HCT116 (cell line): ENCODE results near the gene KAZN. TPM values are rescaled to one million over a fixed set of nuclear protein-coding genes. Genes with fewer than 3 reads are reported as not detected.

Experiments used
- ATAC-seq: fragments of 200-7000 bp; cut with Tn5 transposase; 2 replicates; pipeline ENCODE4 v1.9.1; 2020; ENCODE audit warnings: mild to moderate bottlenecking, moderate library complexity
- BruUV-seq: library from RNA; stranded (reverse); fragments of 400-500 nt; replicated peaks from 2 replicates; lab custom pipeline; 2021; lab: Mats Ljungman, UMichigan
- CTCF ChIA-PET: fragments of 300-600 bp; sonication (Branson Sonifier 250); formaldehyde crosslinking; loops from one replicate; lab custom pipeline; 2021; ENCODE audit warnings: antibody characterized with exemption; lab: Charles Lee
- POLR2A ChIA-PET: fragments of 300-600, 350-600 bp; sonication (Branson Sonifier 250); formaldehyde crosslinking; loops from one replicate; lab custom pipeline; 2021; ENCODE audit warnings: antibody characterized with exemption; lab: Charles Lee
- RAD21 ChIA-PET, 2 experiments: fragments of 300-600 bp; sonication (Branson Sonifier 250); formaldehyde crosslinking; loops; one replicate each; lab custom pipeline; 2023; ENCODE audit warnings: low total read pairs in 2 of 2; ENCODE audit not compliant: uncharacterized antibody in 2 of 2, unreplicated experiment in 2 of 2, low non-redundant PET in 1 of 2; lab: Charles Lee
- DNase-seq: peaks from one replicate; pipeline ENCODE4 v3.0.0-alpha.2; 2010; ENCODE audit warnings: low read depth, low spot score
- H2AFZ ChIP-seq: fragments of 200-600 bp; shearing (Covaris generic), sonication (generic); 2 replicates; pipeline ENCODE4 v1.6.1; 2017; ENCODE audit warnings: low read depth, mixed run types, mixed read lengths, antibody characterized with exemption, low read length; ENCODE audit not compliant: poor library complexity, severe bottlenecking
- H3K27ac ChIP-seq: 2 replicates; pipeline ENCODE4 v1.5.1; 2012; ENCODE audit warnings: low read depth, low read length
- H3K27me3 ChIP-seq: fragments of 200-600 bp; sonication (generic); 2 replicates; pipeline ENCODE4 v1.6.1; 2016; ENCODE audit warnings: mixed run types, low read length, mixed read lengths; ENCODE audit not compliant: insufficient read depth
- H3K36me3 ChIP-seq, 2 experiments: fragments of 200-500 bp in 1 of 2; fragments of 200-600 bp in 1 of 2; sonication (Bioruptor generic) in 1 of 2; sonication (generic) in 1 of 2; 2 replicates each; pipeline versions ENCODE4 v1.5.1 to v1.6.1; 2014 to 2016; ENCODE audit warnings: low read length in 2 of 2, inconsistent platforms in 1 of 2, mixed read lengths in 1 of 2, mixed run types in 1 of 2; ENCODE audit not compliant: insufficient read depth in 2 of 2, control insufficient read depth in 1 of 2
- H3K4me1 ChIP-seq, 2 experiments: fragments of 200-600 bp in 1 of 2; sonication (generic) in 1 of 2; 2 replicates each; pipeline versions ENCODE4 v1.5.1 to v1.6.1; 2012 to 2017; ENCODE audit warnings: low read length in 2 of 2, inconsistent platforms in 1 of 2, mild to moderate bottlenecking in 1 of 2, mixed read lengths in 1 of 2, mixed run types in 1 of 2, moderate library complexity in 1 of 2; ENCODE audit not compliant: insufficient read depth in 2 of 2, control insufficient read depth in 1 of 2
- H3K4me2 ChIP-seq: fragments of 200-600 bp; sonication (generic); 2 replicates; pipeline ENCODE4 v1.6.1; 2017; ENCODE audit warnings: mixed run types, low read length, mixed read lengths
- H3K4me3 ChIP-seq, 2 experiments: fragments of 200-600 bp in 1 of 2; sonication (generic) in 1 of 2; replicated peaks in 1 of 2; 2 replicates each; pipeline ENCODE4 v1.5.1; 2011 to 2016; ENCODE audit warnings: low read length in 2 of 2, control low read depth in 1 of 2, low read depth in 1 of 2, mild to moderate bottlenecking in 1 of 2, mixed read lengths in 1 of 2, mixed run types in 1 of 2
- H3K79me2 ChIP-seq: fragments of 200-600 bp; sonication (generic); 2 replicates; pipeline ENCODE4 v1.6.1; 2017; ENCODE audit warnings: mild to moderate bottlenecking, mixed run types, low read length, moderate library complexity, mixed read lengths; ENCODE audit not compliant: insufficient read depth
- H3K9ac ChIP-seq: fragments of 200-600 bp; sonication (generic); 2 replicates; pipeline ENCODE4 v1.6.1; 2016; ENCODE audit warnings: low read length, mixed read lengths
- H3K9me2 ChIP-seq: fragments of 200-600 bp; sonication (generic), shearing (Covaris generic); 2 replicates; pipeline ENCODE4 v1.6.1; 2017; ENCODE audit warnings: mixed run types, mild to moderate bottlenecking, moderate library complexity; ENCODE audit not compliant: insufficient read depth
- H3K9me3 ChIP-seq, 2 experiments: fragments of 200-500 bp in 1 of 2; fragments of 200-600 bp in 1 of 2; sonication (Bioruptor generic) in 1 of 2; sonication (generic) in 1 of 2; 2 replicates each; pipeline ENCODE4 v1.6.1; 2014 to 2017; ENCODE audit warnings: low read length in 2 of 2, mixed read lengths in 2 of 2, inconsistent platforms in 1 of 2, low read depth in 1 of 2, mild to moderate bottlenecking in 1 of 2, mixed run types in 1 of 2, moderate library complexity in 1 of 2; ENCODE audit not compliant: control insufficient read depth in 1 of 2, insufficient read depth in 1 of 2
- H4K20me1 ChIP-seq: fragments of 200-600 bp; sonication (generic), shearing (Covaris generic); 2 replicates; pipeline ENCODE4 v1.6.1; 2017; ENCODE audit warnings: mixed run types, mild to moderate bottlenecking, moderate library complexity; ENCODE audit not compliant: insufficient read depth
- CBX3 ChIP-seq: IDR thresholded peaks from 2 replicates; pipeline ENCODE4 v1.6.1; 2012; ENCODE audit warnings: low read depth
- CTCF ChIP-seq, 3 experiments: fragments of 200-600 bp in 1 of 3; sonication (generic) in 1 of 3; IDR thresholded peaks in 2 of 3; conservative IDR thresholded peaks in 1 of 3; 2 replicates each; pipeline ENCODE4 v1.5.1; 2012 to 2017; ENCODE audit warnings: low read depth in 2 of 3, low read length in 2 of 3, antibody characterized with exemption in 1 of 3, borderline replicate concordance in 1 of 3, control low read depth in 1 of 3, mild to moderate bottlenecking in 1 of 3, mixed read lengths in 1 of 3, mixed run types in 1 of 3, moderate library complexity in 1 of 3; ENCODE audit not compliant: insufficient read depth in 1 of 3
- EGR1 ChIP-seq: IDR thresholded peaks from 2 replicates; pipeline ENCODE4 v1.6.1; 2012; ENCODE audit warnings: low read depth
- EZH2 ChIP-seq: fragments of 200-600 bp; sonication (generic); IDR thresholded peaks from 2 replicates; pipeline ENCODE4 v1.6.1; 2017; ENCODE audit warnings: antibody characterized with exemption, mixed run types
- EZH2phosphoT487 ChIP-seq: fragments of 200-600 bp; IDR thresholded peaks from 2 replicates; pipeline ENCODE4 v1.6.1; 2018; ENCODE audit warnings: antibody characterized with exemption, borderline replicate concordance
- FOSL1 ChIP-seq: IDR thresholded peaks from 2 replicates; pipeline ENCODE4 v1.6.1; 2012; ENCODE audit warnings: low read depth
- POLR2AphosphoS5 ChIP-seq: IDR thresholded peaks from 2 replicates; pipeline ENCODE4 v1.6.1; 2011; ENCODE audit warnings: mild to moderate bottlenecking, low read depth, low read length, moderate library complexity
- REST ChIP-seq: IDR thresholded peaks from 2 replicates; pipeline ENCODE4 v1.6.1; 2012; ENCODE audit warnings: low read depth
- SIN3A ChIP-seq: IDR thresholded peaks from 2 replicates; pipeline ENCODE4 v1.6.1; 2012; ENCODE audit warnings: low read depth
- SP1 ChIP-seq: IDR thresholded peaks from 2 replicates; pipeline ENCODE4 v1.6.1; 2012; ENCODE audit warnings: low read depth
- SRF ChIP-seq: IDR thresholded peaks from 2 replicates; pipeline ENCODE4 v1.6.1; 2012; ENCODE audit warnings: low read depth
- YY1 ChIP-seq: IDR thresholded peaks from 2 replicates; pipeline ENCODE4 v1.6.1; 2011; ENCODE audit warnings: low read length, low read depth, moderate library complexity, mild to moderate bottlenecking; ENCODE audit not compliant: insufficient replicate concordance; ENCODE audit errors: extremely low read depth
- ZFX ChIP-seq: fragments of 450-650 bp; IDR thresholded peaks from 2 replicates; pipeline ENCODE4 v1.6.1; 2017
- ZNF274 ChIP-seq: fragments of 200-500 bp; sonication (Bioruptor generic); IDR thresholded peaks from 2 replicates; pipeline ENCODE4 v1.6.1; 2014; ENCODE audit warnings: mild to moderate bottlenecking, low read depth, low read length, inconsistent platforms
- intact Hi-C: fragments of 100-400 bp; cut with micrococcal nuclease; formaldehyde crosslinking; loops from 2 replicates; pipeline ENCODE4 v1.10.0; 2022
- total RNA-seq: library from RNA; stranded (reverse); gene quantifications from one replicate; pipeline ENCODE4 v1.2.1, GENCODE V29; 2021; ENCODE audit not compliant: unreplicated experiment
- TF ChIP-seq, protein P1 (sequence below): IDR thresholded peaks from 2 replicates; pipeline ENCODE4 v1.6.1; 2011; ENCODE audit warnings: mild to moderate bottlenecking, low read length, moderate library complexity; ENCODE audit not compliant: insufficient replicate concordance; ENCODE audit errors: extremely low read depth

The KAZN gene
- total RNA-seq, 1 experiment from 2014 or later: 13.4 TPM

- CTCF ChIA-PET: no interaction called here
- H3K4me1 ChIP-seq: no peaks in the 10 kb centered on the region
- H3K4me2 ChIP-seq: no peak overlapping the region
- H3K9me2 ChIP-seq: no peaks in the 10 kb centered on the region
- H3K9ac ChIP-seq: no peak overlapping the region
- RAD21 ChIA-PET: no interaction called here
- no peak overlapping the region for H3K4me3 ChIP-seq
- H3K9me3 ChIP-seq: peaks cover 3 to 7% of the 10 kb centered on the region in 2 experiments; a peak in 1 of 4 replicates
- no peak overlapping the region for H3K27ac ChIP-seq
- ATAC-seq (no peak), DNase-seq (no peak)
- H2AFZ ChIP-seq: no peak overlapping the region
- H4K20me1 ChIP-seq: no peaks in the 10 kb centered on the region
- BruUV-seq: no TSS peak
- no peaks in the 10 kb centered on the region for H3K36me3 ChIP-seq
- no peaks in the 10 kb centered on the region for H3K79me2 ChIP-seq
- peaks cover 12% of the 10 kb centered on the region; the same call in 1 of the 2 replicates for H3K27me3 ChIP-seq
- POLR2A ChIA-PET: no interaction called here
- no peak for TF ChIP-seq FOSL1
- TF ChIP-seq SIN3A: no peak
- TF ChIP-seq SRF: no peak
- TF ChIP-seq, protein P1, sequence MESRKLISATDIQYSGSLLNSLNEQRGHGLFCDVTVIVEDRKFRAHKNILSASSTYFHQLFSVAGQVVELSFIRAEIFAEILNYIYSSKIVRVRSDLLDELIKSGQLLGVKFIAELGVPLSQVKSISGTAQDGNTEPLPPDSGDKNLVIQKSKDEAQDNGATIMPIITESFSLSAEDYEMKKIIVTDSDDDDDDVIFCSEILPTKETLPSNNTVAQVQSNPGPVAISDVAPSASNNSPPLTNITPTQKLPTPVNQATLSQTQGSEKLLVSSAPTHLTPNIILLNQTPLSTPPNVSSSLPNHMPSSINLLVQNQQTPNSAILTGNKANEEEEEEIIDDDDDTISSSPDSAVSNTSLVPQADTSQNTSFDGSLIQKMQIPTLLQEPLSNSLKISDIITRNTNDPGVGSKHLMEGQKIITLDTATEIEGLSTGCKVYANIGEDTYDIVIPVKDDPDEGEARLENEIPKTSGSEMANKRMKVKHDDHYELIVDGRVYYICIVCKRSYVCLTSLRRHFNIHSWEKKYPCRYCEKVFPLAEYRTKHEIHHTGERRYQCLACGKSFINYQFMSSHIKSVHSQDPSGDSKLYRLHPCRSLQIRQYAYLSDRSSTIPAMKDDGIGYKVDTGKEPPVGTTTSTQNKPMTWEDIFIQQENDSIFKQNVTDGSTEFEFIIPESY: no peak
- no peak for TF ChIP-seq ZFX
- no peak for TF ChIP-seq EGR1
- TF ChIP-seq ZNF274: no peak
- TF ChIP-seq SP1: no peak
- no peak for TF ChIP-seq CTCF (IDR thresholded peaks at IDR 0.05 in 2 of 3, conservative IDR thresholded peaks at IDR 0.05 in 1 of 3; ENCODE audit: borderline replicate concordance in 1 of 3, insufficient read depth in 1 of 3, low read depth in 2 of 3, low read length in 2 of 3)
- TF ChIP-seq EZH2: no peak
- no peak for TF ChIP-seq YY1
- no peak for TF ChIP-seq REST
- no peak for TF ChIP-seq EZH2phosphoT487
- TF ChIP-seq CBX3: no peak
- TF ChIP-seq POLR2AphosphoS5: no peak
- intact Hi-C loops: loop anchor here (10.0 kb wide), 2 partner anchors 328 to 538 kb away; no protein-coding TSS in a partner anchor
Observed at GRCh38 chr1:15103211-15103610, 504.7 kb downstream of the KAZN start.
